ENCODE measurements around the gene NDUFB2.
A peak's percentile ranks its signal among the peaks of the same experiment; 100 is the strongest.
"Not testable (repeated sequence)": the region's sequence is repeated elsewhere in the genome, so short reads cannot be mapped to it uniquely, and the experiment has no call there.

The NDUFB2 gene

DNA sequence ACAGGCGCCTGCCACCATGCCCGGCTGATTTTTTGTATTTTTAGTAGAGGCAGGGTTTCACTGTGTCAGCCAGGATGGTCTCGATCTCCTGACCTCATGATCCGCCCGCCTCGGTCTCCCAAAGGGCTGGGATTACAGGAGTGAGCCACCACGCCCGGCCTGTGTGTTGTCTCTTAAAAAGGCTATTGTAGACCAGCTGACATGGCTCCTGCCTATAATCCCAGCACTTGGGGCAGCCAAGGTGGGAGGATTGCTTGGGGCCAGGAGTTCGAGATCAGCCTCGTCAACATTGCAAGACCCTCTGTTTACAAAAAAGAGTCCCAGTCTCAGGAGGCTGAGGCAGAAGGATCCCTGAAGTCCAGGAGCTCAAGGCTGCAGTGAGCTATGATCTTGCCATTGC is 2.7 kb upstream of the NDUFB2 start:
- not testable (repeated sequence) for DNase-seq

DNA sequence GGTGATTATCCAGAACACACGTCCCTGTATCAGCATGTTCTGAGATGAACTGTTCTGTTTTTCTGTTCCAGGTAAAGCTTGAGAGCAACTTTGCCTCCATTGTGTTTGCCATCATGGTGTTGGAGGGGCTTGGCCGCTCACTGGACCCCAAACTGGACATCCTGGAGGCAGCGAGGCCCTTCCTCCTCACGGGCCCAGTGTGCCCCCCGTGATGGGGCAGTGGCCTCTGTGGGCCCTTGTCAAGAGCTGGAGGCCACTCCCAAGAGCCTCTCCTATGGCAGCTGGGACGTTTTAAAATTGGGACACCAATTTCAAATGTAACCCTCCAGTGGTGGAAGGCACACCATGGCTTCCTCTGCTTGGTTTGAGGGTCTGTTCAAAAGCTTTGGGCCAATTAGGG is 1.9 kb upstream of the NDUFB2 start:
- DNase-seq = no peak

DNA sequence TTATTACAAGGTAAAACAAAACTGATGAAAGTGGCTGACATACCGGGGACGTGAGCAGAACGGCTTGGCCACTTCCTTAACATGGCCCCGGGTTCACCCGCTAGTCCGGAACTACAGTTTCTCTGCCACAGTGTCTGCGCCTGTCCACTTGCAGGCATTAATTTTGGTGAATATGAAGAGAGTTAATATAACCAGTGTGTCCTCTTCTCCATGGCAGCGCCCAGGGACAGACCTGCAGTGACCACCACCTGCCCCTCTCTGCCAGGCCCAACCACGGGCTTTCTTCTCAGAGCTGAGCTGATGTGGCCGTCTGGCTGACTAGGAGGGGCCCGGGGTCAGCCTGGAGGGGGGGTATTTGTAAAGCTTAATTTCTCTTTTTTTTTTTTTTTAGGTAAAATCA is 1.1 kb upstream of the NDUFB2 start:
- no peak for DNase-seq

DNA sequence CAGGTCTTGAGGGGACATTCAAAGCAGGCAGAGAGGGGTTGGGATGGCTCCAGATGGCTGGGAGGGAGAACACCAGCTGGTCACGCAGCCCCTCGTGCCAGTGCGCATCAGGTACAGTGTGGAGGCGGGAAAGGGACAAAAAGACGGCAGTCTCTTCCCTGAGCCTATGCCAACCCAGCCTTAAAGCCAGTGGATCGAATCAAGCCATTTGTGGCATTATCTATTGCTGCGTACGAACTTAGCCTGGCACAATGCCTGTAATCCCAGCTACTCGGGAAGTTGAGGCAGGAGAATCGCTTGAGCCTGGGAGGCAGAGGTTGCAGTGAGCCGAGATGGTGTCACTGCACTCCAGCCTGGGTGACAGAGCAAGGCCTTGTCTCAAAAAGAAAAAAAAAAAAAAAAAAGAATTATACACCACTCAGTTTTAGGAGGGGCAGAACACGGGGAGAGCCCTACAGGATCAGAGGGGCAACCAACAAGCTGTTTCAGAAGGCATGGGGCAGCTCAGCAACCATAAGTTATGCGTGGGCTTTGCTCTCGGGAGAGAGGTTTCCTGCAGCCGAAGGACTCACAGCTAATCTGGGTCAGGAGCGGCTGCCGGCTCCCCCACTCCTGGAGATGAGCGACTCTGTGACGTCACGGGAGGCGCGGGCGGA is 356 bp upstream of the NDUFB2 start:
- peak; percentile 75 for DNase-seq

DNA sequence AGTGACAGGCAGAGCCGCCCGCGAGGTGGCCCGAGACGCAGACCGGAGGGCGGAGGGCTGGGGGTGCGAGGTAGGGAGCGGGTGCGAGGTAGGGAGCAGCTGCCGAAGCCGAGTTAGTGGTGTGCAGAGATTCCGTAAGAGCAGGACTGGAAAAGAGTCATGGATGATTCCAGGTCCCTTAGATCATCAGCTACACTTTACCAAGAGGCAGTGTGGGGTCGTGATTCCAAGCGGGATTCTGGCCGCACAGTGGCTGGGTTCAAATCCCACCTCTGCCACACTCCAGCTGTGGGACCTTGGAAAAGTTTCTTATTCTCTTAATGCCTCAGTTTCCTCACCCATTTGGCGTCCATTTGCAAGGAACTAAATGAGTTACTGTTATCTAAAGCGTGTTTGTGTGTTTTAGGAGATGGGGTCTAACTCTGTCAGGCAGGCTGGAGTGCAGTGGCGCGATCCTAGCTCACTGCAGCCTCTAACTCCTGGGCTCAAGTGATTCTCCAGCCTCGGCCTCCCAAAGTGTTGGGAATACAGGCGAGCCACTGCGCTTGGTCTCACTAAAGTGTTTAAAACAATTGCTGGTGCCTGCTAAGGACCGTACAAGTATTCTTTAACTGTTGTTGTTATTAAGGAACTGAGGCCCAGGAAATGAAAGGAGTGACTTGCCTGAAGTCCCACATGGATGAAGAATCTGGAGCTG is 1.1 kb downstream of the NDUFB2 start:
- DNase-seq = no peak

DNA sequence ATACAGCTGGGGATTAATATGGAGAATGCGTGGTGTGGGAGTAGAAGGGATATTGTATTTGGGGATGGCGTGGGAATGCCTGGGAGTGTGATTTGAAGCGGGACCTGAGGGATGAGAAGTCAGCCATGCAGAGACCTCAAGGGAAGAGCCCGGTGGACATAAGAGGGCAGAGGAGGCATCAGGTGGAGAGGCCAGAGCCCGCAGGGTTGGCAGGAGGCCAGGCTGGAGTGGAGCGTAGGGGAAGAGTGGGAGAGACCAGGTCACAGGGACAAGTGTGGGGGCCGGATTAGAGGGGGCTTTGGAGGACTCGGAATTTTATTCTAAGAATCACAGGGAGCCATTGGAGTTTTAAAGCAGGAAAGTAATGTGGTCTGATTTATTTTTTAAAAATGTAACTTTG is 2.0 kb downstream of the NDUFB2 start:
- DNase-seq = no peak

DNA sequence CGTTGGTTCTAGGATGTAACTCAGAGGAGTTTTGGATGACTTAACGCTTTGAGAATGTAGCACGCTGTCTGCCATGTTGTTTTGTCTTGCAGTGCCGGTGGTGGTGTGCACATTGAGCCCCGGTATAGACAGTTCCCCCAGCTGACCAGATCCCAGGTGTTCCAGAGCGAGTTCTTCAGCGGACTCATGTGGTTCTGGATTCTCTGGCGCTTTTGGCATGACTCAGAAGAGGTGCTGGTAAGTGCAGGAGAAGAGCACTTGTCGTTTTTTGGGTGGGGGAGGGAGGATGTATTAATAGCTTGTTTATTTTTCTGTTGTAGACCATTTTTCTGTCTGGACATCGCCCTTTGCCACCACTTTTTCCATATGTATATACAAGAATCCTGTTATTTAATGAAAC is 6.3 kb downstream of the NDUFB2 start:
- DNase-seq = no peak

DNA sequence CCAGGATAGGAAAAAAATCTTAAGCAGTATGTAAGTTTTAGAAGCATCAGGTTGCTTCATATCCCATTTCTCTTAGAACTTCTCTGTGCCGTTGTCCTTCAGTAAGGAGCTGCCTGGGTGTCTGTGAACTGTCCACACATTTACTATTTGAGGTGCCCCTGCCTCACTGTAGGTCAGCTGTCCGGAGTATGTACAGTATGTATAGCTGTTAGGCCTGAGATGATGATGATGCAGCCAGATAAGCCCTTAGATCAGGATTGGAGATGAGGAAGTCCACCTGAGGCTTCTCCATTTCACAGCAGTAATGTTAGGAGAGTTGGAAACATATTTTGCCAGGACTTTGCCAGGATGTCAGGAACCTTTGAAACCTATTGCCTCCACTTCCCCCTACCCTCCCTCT is 7.7 kb downstream of the NDUFB2 start:
- no peak for DNase-seq

DNA sequence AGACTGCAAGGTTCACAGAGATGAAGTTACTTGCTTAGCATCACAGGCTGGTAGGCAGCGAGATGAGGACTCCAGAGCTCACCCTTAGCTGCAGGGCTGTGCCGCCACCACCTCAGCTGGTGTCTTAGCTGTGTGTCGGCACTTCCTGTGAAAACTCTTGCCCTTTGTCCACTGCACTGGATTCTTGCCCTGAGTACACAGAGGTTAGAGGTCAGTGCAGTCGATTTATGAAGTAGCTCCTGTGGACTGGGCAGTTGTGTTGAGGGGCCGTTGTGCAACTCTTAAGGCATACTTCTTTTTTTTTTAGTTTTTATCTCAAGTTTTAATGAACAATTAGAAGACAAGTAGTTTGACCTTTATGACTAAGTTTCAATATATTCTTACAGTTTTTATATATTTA is 10.6 kb downstream of the NDUFB2 start:
- no peak for DNase-seq

DNA sequence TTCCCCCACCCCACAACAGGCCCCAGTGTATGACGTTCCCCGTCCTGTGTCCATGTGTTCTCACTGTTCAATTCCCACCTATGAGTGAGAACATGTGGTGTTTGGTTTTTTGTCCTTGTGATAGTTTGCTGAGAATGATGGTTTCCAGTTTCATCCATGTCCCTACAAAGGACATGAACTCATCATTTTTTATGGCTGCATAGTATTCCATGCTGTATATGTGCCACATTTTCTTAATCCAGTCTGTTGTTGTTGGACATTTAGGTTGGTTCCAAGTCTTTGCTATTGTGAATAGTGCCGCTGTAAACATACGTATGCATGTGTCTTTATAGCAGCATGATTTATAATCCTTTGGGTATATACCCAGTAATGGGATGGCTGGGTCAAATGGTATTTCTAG is 12.3 kb downstream of the NDUFB2 start:
- not testable (repeated sequence) for DNase-seq

DNA sequence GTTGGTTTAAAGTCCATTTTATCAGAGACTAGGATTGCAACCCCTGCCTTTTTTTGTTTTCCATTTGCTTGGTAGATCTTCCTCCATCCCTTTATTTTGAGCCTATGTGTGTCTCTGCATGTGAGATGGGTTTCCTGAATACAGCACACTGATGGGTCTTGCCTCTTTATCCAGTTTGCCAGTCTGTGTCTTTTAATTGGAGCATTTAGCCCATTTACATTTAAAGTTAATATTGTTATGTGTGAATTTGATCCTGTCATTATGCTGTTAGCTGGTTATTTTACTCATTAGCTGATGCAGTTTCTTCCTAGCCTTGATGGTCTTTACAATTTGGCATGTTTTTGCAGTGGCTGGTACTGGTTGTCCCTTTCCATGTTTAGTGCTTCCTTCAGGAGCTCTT is 15.9 kb downstream of the NDUFB2 start:
- DNase-seq = not testable (repeated sequence)

DNA sequence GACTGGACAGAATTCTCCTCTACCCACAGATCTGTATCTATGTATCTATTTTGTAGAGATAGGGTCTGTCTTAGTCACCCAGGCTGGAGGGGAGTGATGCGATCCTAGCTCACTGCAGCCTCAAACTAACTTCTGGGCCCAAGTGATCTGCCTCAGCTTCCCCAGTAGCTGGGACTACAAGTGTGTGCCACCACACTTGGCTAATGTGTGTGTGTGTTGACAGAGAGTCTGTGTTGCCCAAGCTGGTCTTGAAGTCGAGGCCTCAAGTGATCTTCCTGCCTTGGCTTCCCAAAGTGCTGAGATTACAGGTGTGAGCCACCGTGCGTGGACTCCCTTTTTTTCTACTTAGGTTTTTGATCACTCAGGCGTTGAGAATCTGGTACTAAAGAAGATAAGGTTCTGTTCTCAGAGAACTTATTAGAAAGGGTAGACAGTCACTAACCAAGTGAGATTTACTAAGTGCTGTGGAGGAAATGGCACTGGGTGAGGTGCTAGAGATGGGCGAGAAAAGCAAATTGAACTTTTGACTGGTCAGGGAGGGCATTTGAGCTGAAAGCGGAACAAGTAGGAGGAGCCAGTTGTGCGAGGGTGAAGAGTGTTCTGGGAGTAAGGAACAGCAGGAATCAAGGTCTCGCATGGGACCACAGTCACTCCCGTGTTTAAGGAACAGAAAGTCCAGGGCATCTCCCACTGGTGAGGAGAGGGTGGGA is 18.0 kb downstream of the NDUFB2 start:
- DNase-seq = no peak

DNA sequence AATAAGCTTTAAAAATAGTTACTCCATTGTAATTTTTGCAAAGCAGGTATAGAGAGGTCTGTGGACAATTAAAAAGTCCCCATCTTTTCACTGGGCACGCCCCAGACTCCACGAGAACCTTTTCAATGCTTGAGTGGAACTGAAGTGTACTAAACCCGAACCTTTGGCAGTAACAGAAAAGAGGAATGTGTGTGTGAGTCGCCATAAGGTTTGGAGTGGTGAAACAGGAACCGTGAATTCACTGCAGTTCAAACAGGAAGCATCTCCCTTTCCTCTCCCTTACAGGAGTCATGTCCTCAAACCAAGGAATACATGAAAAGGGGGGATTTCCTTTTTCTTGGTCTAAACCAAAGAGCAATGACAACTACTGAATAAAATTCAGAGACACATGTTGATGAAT is 23.2 kb downstream of the NDUFB2 start:
- DNase-seq = no peak

DNA sequence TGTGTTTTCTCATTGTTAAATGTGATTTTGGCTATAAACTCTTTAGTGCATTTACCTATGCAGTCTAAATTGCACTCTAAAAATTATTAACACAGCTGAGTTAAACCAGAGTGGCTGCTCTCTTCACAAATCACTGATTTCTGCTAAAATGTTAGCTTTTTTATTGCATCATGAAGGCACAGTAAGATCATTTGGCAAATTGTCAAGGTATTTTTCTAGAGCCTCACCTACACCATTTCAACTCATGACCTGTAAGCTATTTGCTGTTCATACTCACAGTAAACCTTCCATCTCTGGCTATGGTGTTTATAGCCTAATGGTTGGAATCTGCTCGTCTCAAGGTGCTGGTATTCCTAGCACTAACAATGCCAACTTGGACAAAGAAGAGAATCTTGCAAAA is 25.7 kb downstream of the NDUFB2 start:
- no peak for DNase-seq

DNA sequence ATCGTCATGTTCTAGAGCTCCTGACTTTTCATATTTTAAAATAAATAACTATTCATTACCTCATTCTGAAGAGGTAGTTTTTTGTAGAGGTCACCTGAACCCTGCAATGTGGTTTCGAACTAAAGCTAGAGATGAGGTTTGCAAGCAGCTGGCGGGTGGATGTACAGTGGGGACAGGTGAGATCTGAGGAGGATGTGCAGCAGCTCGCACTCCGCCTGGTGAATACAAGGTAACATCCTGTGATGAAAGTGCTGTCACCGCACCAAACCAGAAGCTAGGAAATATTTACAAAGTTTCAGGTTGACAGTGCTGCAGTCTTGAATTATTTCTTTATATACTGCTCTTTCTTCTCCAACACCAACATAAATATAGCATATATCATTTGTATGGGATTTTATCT is 26.5 kb downstream of the NDUFB2 start:
- no peak for DNase-seq

DNA sequence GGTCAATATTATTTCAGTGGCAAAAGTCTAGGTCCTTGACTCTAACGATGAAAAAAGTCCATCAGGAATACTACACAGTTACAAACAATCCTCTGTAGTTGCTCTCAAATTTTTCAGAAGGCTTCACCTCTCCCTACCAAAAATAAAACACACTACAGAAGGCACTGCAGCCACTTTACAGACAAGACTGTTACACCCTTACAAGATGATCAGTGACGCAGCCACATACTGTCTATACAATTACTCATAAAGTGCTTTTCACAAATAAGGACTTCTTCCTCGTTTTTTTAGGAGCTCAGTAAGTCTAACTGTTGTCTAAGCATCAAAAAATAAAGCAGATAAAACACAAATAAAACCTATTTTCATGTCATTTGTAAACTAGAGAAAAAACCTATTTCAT is 27.1 kb downstream of the NDUFB2 start:
- no peak for DNase-seq

DNA sequence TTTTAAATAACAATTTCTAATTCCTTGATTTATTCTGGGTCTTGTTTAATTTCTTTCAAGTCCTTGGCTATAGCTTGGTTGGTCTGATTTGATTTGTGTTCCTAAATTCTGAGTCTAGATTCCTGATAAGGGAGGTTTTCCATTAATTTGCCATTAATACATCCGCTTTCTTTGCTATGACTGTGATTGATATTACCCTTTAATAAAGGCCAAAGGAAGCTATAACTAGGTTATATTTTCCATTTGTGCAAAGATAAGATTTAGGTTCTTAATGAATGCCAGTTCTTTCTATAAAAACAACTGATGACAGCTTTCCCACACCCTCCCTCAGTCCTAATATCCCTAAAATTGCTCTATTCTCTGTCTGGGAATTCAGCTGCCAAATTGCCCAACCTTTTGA is 28.2 kb downstream of the NDUFB2 start:
- no peak for DNase-seq

DNA sequence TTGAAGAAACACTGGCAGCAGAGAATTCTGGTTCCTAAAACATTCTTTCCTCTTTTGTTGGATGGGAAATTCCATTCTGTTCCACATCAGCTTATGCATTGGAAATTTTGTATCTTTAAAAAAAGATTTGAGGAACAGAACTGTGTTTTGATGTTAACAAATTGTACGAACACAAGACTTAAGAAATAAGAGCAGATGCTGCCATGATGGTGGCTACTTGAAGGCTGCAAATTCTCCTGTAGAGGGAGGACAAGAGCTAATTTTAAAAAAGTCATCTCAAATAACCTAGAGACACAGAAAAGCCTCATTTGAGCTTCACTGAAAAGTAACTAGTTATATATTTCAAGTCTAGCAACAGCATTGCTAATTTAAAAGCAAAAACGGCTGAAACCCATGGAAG is 29.8 kb downstream of the NDUFB2 start:
- no peak for DNase-seq

DNA sequence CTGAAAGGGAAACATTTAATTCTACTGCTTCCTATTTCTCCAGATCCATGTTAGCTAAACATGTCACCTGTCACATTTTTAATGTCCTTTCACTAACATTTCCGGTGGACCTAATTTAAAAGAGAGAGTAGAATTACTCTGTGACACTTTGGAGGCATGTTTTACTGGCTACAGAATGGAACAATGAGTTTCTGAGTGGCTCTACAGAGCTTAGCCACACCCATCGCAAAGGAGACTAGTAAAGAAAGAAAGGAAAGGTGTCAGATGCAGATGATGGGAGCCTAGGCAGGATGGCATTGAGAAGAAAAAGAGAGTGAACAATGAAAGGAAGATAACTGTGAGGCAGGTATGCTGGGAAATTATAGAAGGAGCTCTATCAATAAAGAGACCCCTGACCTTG is 35.9 kb downstream of the NDUFB2 start:
- no peak for DNase-seq

DNA sequence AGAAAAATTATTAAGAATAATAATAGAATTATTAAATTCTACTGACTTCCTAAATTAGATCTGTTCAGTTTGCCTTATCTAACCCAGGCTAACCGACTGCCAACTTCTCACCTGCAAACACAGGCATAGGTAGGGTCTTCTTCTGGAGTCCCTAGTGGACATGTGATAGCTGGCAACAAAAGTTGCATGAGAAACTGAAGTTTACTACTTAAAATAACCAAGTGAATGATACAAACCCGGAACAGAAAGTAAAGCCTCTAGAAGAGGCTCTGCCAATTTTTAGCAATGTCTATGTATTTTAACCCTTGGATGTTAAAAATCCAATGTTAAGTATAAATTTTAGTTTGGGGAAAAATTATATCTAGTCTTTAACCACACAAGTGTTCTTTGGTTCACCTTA is 37.6 kb downstream of the NDUFB2 start:
- DNase-seq = no peak

DNA sequence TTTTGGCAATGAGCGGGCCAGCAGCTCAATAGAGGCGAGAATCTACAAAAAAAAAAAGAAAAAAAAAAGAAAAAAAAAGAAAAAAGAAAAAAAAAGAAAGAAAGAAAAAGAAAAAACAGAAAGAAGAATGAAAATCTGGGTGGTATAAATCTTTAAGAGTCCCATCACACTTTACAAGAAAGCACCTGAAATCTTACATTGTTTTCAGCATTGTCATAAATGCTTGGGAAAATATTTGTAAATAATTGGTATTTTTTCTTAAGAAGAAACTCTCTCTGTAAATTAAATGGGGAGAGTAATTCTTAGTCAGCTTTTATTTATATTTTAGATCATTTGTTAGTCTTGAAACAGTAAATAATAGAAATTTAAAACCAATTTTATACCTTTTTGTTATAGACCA is 38.2 kb downstream of the NDUFB2 start:
- DNase-seq = no peak

DNA sequence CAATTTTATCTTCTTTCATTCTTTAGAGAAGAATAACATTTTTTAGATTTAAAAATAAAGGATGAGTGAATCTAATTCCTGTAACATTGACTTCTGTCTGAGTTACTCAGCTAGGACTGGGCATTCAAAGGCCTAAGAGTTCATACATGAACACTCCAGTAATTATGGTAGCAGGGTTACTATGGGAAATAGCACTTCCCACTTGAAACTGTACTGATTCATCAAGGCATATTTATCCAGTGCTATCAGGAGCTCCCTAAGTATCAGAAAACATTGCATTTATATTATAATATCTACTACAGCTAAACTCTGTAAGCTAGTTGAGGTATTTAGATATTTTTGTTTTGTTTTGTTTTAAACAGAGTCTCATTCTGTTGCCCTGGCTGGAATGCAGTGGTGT is 41.8 kb downstream of the NDUFB2 start:
- DNase-seq = no peak

DNA sequence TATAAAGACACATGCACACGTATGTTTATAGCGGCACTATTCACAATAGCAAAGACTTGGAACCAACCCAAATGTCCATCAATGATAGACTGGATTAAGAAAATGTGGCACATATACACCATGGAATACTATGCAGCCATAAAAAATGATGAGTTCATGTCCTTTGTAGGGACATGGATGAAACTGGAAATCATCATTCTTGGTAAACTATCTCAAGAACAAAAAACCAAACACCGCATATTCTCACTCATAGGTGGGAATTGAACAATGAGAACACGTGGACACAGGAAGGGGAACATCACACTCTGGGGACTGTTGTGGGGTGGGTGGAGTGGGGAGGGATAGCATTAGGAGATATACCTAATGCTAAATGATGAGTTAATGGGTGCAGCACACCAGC is 46.7 kb downstream of the NDUFB2 start:
- DNase-seq = not testable (repeated sequence)

DNA sequence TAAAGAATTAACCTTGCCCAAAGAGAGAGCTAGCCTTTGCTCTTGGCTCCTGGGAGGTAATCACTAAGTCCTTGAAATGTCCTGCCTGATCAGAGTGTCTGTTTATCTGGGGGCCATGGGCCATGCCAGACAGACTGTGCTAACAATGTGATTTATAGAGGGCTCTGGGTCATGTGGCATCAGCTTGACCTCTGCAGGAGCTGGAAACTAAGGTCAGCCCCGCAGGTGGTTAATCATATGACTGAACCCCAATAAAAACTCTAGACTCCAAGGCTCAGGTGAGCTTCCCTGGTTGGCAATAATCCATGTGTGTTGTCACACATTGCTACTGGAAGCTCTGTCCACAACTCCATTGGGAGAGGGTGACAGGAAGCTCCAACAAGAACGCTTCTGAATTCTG is 47.5 kb downstream of the NDUFB2 start:
- DNase-seq = no peak

Measured in NCI-H1417 treated with DMSO at 0.1 percent for 48 hours (cell line).